Measurements from ENCODE around the gene SBF2.
"Not testable (repeated sequence)": the region's sequence is repeated elsewhere in the genome, so short reads cannot be mapped to it uniquely, and the experiment has no call there.

The SBF2 gene

DNA sequence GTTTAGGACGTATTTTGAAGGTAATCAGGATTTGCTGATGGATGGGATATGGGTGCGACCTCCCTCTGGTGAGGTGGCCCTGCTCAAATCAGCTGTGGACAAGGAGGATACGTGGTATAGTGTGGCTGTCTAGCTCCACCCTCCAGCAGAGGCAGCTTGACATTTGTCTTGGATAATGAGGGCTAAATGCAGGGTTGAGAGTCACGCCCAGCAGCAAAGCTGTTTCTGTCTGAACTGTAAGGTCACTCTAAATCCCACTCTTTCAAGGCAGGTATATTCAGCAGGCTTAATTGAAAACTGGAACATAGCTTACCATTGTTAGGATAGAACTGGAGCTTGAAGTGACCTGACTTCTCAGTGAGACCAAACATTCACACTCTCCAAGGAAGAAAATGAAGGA lies 531.5 kb downstream of the SBF2 start:
- DNase-seq: no peak

DNA sequence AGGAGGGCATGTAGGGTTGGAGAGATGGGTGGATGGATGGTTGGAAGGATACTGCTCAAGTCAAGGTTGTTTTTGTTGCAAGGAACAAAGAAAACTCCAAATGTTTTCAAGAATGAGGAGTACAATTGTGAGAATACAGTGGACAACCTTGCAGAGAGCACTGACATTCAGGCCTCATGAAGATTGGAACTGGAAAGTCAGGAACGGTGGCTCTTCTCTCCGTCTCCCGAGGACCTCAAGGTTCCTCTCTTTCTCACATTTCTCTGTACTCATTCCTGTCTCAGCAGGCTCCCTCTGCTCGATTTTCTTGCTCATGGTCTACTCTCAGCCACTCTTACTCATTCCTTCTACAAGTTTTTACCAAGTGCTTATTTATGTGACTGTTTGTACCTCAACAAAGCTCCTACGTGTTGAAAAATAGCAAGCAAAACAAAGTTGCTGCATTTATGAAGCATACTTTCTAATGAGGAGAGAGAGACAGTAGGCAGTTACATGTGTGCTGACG lies 532.5 kb downstream of the SBF2 start:
- no peak for DNase-seq

DNA sequence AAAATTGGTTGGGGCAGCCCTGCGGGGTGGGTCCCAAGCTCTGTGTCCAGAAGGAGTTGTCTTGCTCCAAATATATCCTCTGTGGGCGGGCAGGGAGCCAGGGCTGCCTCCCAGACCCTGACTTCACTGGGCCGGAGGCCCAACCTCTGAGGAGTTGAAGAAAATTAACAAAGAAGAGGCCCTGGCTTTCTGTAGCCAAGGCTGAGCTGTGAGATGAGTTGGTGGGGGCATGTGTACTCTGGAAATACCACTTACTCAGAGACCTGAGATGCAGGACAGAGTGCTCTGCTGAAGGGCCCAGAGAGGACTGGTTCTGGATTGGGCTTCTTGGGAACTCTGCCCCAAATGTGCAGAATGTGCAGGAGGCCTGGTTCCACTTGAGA lies 533.8 kb downstream of the SBF2 start:
- DNase-seq: peak in 11 of 14 donors; percentile 24 to 83 (median 54)

- DNase-seq: peak in 4 of 14 donors; percentile 34 to 74 (median 53)
Measured at GRCh38 chr11:9759519-9760192, 534.4 kb downstream of the SBF2 start.

DNA sequence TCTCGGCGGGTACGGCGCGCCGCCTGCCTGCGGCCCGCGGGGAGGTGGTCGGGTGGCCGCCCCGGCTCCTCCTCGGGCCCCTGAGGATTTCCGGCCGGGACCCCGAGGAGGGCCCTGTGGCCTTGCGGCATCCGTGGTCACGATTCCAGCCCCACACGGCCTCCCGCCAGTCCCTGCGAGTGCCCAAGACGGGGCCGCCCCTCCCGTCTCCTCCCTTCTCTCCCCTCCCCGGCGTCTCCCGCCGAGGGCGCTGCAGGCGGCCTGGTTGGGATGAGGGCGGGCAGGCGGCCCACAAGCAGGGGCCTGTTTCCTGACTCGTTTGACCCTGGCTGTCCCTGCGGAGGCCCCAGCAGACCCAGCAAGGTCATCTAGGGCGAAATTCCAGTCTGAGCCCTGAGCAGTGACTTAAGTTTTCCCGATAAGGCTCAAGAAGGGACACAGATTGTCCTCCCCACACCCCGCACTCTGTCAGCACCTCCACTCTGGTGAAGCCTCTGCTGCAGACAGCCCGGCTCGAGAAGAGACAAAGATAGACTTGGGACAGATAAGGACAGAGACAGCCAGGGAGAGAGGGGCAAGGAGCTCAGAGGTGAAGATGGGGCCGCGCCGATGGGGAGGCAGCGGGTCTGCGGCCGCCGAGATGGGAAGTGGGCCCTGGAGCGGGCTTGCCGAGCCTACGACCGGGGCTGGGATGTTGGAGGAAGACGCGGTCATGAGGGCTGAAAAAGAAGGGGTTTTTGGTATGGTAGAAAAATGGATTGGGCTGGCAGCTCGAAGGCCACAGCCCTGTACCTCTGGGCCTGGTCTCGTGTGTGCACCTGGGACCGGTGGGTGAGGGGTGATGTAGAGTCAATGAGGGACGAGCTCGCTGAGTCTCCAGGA lies 535.1 kb downstream of the SBF2 start:
- peak in 8 of 14 donors; percentile 19 to 62 (median 37) for DNase-seq

DNA sequence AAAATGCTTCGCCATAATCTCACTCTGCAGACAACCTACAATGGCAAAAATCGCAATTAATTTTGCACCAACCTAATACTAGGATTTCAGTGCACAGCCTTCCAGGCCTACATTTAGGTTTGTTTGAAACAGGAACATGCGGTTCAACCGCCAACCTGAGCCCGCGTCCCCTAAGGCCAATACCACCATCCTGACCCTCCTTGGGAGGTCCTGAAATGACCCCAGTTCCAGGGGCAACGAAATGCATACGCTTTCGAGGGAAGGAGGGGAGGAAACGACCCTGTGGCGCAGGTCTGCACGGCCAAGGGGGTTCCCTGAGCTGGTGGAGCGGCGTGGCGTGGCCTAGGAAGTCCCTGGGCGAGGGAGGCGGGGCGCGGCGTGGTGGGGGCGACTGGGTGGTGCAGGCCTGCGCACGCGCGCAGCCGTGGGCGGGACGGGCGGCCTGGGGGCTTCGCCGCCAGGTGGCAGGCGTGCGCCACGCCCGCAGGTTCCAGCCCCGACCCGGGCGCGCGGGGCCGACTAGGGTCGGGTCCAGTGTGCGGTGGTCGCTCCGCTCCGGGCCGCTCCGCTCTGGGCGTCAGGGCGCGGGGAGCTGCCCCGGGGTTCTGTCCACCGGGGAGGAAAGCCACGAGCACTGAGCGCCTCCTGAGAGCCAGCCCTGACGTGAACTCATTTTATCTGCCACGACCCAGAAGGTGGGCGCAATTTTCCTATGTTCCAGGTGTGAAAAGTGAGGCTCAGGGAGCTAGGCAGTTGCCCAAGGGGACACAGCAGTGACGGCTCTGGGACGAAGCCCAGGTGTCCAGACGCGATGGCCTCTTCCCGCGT lies 536.0 kb downstream of the SBF2 start:
- peak; percentile 10 to 86 (median 62) for DNase-seq

- DNase-seq: no peak
Measured at GRCh38 chr11:9756878-9757277, 537.1 kb downstream of the SBF2 start.

DNA sequence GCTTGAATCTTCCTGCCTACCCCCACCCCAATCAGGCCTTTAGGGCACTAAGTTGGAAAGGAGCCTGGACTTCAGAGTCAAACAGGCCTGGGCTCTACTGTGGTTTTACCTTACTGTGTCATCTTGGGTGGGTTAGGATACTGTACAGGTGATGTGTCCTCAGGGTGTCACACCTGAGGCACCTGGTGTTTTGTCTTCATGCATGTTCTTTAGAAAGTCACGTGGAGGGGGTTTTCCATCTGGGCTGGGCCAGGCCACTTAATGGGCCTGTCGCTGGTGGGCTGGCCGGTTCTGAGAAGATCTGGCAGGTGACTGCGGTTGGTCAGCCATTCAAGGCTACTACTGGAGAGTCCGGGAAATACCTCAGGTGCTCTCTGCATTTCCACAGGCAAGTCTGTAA lies 537.6 kb downstream of the SBF2 start:
- no peak for DNase-seq

DNA sequence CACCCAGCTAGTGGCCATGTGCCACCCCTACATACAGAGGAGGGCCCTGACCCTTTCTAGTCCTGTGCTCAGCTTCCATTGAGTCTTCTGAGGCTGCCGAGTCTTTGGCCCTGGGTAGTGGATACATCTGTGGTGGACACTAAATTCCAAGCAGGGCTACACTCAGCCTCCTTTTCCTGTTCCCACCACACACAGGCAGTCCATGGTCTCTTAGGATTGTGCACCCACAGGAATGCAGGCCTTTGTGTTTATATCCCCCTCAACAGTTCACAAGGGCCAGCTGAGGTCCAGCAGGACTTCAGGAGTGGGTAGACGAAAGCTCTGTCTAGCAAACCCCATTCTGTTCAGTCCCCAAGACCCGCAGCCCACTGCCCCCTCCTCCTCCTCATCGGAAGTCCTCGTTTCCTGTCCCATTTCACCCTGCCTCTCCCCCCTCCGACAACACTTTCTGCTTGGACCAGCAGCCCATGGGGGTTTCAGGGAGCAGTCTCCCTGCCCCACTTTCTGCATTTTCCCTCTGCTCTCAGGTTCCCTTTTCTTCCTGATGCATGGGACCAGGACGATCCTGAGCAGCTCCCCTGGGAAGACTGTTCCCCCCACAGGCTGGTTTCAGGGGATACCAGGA lies 538.3 kb downstream of the SBF2 start:
- no peak for DNase-seq

- DNase-seq: no peak
Measured at GRCh38 chr11:9754010-9754471, 540.0 kb downstream of the SBF2 start.

GRCh38 chr11:9753021-9753420 lies 541.0 kb downstream of the SBF2 start:
- DNase-seq: no peak

GRCh38 chr11:9752091-9752490 lies 541.9 kb downstream of the SBF2 start:
- no peak for DNase-seq

DNA sequence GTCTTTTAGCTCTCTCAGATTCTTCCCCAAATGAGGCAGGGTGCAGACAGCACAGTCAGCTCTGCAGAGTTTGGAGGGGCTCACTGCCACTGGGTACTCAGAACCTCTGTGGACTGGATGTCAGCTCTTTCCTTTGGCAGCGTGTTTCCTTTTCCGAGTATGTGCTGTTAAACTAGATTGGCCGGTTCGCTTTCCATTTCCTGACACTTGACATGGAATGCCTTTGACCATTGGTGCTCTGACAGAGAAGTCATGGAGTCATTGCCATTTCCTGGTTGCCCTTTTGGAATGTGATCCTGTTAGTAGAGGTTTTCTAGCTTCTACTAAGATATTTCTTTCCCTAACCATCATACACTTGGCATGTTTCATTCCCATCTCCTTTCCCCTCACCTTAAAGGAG lies 543.5 kb downstream of the SBF2 start:
- no peak for DNase-seq

DNA sequence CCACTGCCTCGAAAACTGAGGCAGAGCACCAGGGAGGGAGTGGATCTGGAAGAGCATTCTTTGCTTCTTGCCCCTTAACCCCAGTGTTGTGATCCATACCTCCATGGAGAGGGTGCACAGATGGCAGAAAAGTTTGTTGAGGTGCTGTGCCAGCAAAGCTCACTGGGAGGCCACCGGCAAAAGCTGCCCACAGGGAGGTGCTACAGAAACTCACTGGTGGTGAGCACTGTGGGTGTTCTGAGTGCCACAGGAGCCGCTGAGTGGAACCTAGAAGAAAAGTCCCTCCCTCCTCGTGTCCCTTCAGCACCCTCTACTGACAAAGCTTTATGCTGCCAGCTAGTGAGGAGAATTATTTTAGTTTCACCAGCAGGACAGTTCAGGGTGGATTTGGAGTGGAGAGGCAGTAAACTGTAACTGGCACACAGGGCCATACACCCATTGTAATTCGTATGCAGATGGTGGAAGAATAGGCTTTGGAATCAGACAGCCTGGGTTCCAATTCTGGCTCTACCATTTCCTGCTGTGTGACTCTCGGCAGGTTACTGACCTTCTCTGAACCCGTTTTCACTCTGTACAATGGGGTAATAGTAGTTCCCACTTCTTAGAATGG lies 545.6 kb downstream of the SBF2 start:
- DNase-seq: peak in 9 of 14 donors; percentile 5 to 50 (median 34)

DNA sequence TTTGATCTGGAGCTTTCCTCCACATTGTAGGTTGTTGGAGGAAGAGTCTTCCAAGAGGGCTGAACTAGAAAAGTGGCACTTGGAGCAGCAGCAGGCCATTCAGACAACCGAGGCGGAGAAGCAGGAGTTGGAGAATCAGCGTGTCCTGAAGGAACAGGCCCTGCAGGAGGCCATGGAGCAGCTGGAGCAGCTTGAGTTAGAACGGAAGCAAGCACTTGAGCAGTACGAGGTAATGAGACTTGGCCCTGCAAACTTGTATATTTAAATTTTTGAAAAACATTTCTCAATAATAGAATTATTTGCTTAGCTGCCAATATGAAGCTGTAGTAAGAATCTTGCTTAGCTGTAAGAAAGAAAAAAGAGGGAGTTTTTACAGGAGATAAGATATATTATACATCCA lies 546.2 kb downstream of the SBF2 start:
- DNase-seq: no peak

GRCh38 chr11:9747229-9747628 lies 546.8 kb downstream of the SBF2 start:
- DNase-seq: no peak

DNA sequence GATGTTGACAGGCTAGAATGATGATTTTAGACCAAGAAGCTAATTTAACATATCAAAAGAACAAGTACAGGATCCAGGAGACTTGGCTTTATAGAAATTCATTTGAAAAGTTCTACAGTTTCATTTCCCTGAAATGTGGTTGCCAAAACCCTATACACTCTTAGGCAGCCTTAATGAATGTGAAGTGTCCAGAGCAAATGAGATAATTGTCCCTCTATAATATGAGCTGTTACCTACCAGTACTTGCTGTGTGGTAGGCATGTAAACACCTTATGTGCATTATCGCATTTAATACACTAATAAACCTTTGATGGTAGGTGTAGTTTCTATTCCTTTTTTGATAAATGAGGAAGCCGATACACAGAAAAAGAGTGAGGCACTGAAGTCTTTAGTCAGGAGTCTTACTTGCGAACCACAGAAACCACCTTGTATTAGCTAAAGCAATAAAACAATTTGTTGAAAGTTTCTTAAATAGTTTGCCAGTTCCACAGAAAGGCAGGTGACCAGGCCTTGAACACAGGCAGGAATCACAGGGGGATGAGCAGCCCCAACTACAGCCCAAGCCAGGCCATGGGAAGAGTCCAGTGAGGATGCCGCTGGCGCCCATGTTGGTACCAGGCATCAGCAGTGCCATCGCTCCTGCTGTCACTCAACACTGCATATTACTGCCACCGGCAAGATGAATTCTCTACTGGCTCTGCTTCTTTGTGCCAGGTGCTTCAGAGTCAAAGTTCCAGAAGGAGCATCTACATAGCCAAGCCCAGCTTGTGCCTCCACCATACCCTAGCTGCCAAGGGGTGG lies 548.4 kb downstream of the SBF2 start:
- DNase-seq: no peak

GRCh38 chr11:9743512-9743911 lies 550.5 kb downstream of the SBF2 start:
- DNase-seq: not testable (repeated sequence)

- DNase-seq: no peak
Measured at GRCh38 chr11:9741260-9741659, 552.8 kb downstream of the SBF2 start.

DNA sequence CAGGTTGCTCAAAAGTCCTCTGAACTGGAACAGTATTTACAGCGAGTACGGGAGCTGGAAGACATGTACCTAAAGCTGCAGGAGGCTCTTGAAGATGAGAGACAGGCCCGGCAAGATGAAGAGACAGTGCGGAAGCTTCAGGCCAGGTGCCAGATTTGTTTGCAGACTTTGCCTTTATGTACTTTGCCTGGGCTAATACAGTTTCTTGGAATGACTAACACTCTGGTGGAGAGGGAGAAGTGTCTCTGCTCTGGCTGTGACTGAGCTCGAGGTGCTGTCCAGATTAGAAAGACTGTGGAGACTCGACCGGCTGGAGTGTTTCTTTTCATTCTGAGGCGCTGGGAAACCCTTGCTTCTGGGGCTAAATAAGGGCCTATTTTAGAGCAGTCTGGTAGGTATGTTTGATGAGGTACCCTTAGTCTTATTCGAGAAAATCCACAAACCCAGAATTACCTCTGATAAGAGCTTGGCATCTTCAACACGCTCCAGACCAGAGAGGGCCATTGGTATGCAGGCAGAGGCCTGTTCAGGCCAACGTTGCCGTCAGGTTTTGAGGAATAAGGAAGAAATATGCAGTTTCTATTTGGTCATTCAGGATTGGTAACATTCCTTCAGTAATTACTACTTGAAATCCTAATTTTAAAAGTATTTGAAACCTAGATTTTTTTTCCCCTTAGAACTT lies 553.7 kb downstream of the SBF2 start:
- no peak for DNase-seq

Measured in C1 segment of cervical spinal cord (tissue), 14 donors.